EH (cell line): ENCODE results near the gene SPNS2.

Source experiments
- DNase-seq: peaks from one replicate; pipeline ENCODE4 v3.0.0-alpha.2; 2015; ENCODE audit warnings: low read depth

SPNS2 gene

GRCh38 chr17:4520060-4520893 is 21.6 kb downstream of the SPNS2 start:
- no peak for DNase-seq

GRCh38 chr17:4520894-4521600 is 22.4 kb downstream of the SPNS2 start:
- DNase-seq = peak; percentile 41

DNA sequence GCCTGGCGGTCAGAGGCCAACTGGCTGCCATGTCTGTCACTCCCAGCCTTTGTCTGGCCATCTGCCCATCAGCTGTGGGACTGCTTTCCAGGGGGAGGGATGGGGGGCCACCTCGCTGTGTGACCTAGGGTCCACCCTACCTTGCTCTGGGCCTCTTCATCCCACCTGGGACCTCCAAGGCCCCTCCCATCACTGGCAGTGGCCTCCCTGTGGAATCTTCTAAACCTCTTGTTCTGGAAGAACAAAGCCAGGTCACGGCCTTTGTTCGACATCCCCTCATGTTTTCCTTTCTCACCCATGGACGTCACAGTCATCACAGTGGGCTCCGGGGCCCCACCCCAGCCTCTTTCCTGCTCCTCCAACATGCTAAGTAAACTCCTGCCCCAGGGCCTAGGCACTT is 24.0 kb downstream of the SPNS2 start:
- no peak for DNase-seq

GRCh38 chr17:4523946-4524345 is 25.3 kb downstream of the SPNS2 start:
- no peak for DNase-seq

GRCh38 chr17:4525691-4526397 is 27.2 kb downstream of the SPNS2 start:
- no peak for DNase-seq

- no peak for DNase-seq
Measured at GRCh38 chr17:4527134-4527533, 28.5 kb downstream of the SPNS2 start.

- no peak for DNase-seq
Measured at GRCh38 chr17:4527566-4528125, 29.0 kb downstream of the SPNS2 start.

DNA sequence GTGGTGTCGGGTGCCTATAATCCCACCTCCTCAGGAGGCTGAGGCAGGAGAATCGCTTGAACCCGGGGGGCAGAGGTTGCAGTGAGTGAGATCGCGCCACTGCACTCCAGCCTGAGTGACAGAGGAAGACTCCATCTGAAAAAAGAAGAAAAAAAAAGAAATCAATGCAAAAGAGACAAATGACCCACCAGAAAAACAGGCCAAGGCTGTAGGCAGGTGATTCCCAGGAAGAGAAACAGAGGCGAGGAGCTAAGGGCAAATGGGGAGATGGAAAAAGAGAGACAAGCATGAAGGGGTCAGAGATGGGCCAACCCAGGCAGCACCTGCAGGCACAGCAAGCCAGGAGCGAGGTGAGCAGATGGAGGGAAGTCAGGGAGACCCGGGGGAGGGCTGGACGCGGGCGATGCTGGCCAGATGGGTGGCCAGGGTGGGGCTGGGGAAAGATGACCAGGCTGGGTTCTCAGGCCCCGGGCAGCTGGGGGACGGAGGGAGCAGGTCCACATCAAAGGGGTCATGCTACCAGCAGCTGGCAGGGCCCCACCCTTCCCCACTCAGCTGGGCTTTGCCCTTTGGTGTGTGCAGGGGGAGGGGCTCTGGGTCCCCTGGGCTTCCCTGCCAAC is 31.0 kb downstream of the SPNS2 start:
- DNase-seq = no peak

- no peak for DNase-seq
Measured at GRCh38 chr17:4530799-4531730, 32.4 kb downstream of the SPNS2 start.

DNA sequence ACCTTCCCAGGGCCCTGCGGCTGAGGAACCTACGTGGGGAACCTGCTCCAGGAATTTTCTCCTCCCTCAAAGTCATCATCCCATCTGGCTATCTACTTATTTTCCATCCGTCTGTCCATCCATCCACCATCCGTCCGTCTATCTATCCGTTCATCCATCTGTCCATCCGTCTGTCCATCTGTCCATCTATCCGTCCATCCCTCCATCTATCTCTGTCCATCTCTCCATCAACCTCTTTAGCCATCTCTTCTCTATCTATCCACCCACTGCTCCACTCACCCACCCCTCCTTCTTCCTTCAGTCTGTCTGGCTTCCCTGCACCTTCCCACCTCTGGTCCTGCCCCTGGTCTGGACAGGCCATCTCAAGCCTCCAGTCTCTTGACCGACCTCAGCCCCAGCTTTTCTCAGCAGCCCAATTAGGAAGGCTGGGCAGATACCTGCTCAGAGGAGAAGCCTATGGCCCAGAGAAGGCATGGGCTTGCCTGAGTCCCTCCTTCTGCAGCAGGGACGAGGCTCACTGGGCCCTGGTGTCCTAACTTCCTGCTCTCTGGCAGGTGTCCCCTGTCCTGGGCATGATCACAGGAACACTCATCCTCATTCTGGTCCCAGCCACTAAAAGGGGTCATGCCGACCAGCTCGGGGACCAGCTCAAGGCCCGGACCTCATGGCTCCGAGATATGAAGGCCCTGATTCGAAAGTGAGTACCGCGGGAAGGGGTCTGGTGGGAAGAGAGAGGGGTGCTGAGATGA is 33.5 kb downstream of the SPNS2 start:
- no peak for DNase-seq

- no peak for DNase-seq
Measured at GRCh38 chr17:4532860-4533522, 34.3 kb downstream of the SPNS2 start.

- no peak for DNase-seq
Measured at GRCh38 chr17:4533523-4534504, 35.1 kb downstream of the SPNS2 start.

DNA sequence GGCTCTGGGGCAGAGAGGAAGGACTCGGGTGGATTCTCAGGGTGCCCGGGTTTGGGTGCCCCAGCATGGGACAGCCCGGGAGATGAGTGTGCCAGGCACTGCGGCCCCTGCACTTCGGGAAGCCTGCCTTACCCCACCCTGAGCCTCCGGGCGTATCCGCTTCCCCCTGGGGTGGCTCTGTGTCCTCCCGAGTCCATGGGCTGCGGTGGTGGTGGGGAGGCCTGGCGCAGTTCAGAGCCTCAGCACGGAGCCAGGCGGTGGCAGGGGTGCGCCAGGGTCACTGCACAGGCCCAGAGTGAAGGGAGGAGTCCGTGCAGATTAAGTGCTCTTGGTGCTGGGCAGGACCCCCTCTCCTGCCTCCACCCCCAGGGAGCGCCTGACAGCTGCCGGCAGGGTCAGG is 35.8 kb downstream of the SPNS2 start:
- no peak for DNase-seq

GRCh38 chr17:4534928-4535666 is 36.4 kb downstream of the SPNS2 start:
- DNase-seq = no peak

DNA sequence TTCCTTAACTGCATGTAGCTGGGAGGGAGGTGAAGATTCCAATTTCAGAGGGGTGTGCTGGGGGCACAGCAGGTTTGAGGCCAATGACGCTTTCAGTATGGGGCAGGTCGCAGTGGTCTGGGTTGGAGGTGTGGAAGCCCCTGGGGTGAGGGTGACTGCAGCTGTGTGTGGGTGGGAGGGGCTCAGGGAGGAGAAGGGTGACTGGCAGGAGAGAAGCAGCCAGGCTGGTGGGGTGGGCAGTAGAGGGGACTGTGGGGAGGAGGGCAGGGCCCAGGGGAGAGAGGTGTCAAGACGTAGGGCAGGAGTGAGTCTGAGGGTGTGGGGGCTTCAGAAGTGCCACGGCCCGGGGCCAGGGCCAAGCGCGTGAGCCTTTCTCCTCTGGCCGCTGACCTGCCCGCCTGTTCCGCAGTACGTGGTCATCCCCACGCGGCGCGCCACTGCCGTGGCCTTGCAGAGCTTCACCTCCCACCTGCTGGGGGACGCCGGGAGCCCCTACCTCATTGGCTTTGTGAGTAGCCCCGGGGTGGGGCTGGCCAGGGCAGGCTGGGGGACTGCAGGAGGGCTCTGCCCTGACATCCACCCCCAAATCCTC is 37.1 kb downstream of the SPNS2 start:
- DNase-seq = no peak

DNA sequence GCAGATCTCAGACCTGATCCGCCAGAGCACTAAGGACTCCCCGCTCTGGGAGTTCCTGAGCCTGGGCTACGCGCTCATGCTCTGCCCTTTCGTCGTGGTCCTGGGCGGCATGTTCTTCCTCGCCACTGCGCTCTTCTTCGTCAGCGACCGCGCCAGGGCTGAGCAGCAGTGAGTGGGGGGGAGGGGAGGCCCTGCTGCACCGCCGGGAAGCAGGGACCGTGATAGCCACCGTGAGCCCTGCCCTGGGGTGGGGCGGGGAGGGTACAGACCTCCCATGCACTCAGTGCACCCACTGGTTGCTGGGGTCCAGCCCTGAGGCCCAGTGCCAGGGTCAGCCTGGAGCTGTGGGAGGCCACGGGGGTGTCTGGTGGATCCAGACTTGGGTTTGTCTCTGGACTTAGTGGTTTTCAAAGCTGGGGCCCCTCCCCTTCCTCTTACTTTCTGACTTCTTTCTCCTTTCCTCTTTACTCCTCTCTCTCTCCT is 37.6 kb downstream of the SPNS2 start:
- DNase-seq = peak; percentile 30

DNA sequence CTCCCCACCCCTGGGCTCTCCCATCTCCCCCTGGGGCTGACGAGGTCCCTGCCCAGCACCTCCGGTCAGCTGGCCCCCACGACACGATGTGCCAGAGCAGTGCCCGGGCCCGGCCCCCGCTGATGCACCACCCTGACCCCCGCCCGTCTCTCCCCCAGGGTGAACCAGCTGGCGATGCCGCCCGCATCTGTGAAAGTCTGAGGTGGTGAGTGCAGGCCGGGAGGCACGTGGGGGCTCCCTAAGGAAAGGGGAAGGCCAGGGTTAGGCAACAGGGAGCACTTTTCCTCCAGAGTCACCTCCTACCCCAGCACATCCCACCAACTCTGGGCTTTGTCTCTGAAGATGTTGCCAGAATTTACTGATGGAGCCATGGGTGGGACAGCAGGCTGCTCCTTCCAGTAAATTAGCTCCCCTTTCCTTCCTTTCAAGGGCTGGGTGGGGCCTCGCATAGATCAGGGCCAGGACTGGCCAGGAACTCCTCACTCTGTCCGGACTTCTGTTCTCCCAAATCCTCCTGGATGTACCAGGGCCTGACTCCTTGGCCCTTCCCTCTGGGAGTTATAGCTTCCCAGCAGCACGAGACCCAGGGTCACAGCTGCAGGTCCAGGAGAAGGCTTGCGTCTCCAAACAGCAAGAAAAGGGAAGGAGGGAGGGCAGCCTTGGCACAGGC is 38.2 kb downstream of the SPNS2 start:
- peak; percentile 20 for DNase-seq
